Hematopoietic multipotent progenitor cell treated with erythropoietin and hydrocortisone succinate and interleukin-3 and kit ligand, for 4 days (in vitro differentiated cells): ENCODE data around the gene ADAM11.
"Not testable (repeated sequence)": the region's sequence is repeated elsewhere in the genome, so short reads cannot be mapped to it uniquely, and the experiment has no call there.

Experiments used
- DNase-seq: peaks from one replicate; pipeline ENCODE4 v3.0.0-alpha.2; 2015

The ADAM11 gene

GRCh38 chr17:44758414-44759085 lies at the start of gene ADAM11:
ADAM11 (plus strand) TSS chr17:44758988; CDS start chr17:44759200, 212 bp downstream.
- DNase-seq: no peak

- no peak for DNase-seq
Observed at GRCh38 chr17:44719444-44719843, 39.3 kb upstream of the ADAM11 start.

- DNase-seq: no peak
Observed at GRCh38 chr17:44722254-44722653, 36.5 kb upstream of the ADAM11 start.

GRCh38 chr17:44726121-44726520 lies 32.7 kb upstream of the ADAM11 start:
- DNase-seq: not testable (repeated sequence)

GRCh38 chr17:44733753-44734152 lies 25.0 kb upstream of the ADAM11 start:
- DNase-seq: peak; percentile 50

GRCh38 chr17:44734272-44734671 lies 24.5 kb upstream of the ADAM11 start:
- no peak for DNase-seq

- no peak for DNase-seq
Observed at GRCh38 chr17:44736551-44737240, 22.1 kb upstream of the ADAM11 start.

GRCh38 chr17:44738214-44738906 lies 20.4 kb upstream of the ADAM11 start:
- DNase-seq: no peak

GRCh38 chr17:44741316-44741715 lies 17.5 kb upstream of the ADAM11 start:
- no peak for DNase-seq

GRCh38 chr17:44745301-44745700 lies 13.5 kb upstream of the ADAM11 start:
- DNase-seq: no peak

GRCh38 chr17:44745738-44746137 lies 13.1 kb upstream of the ADAM11 start:
- not testable (repeated sequence) for DNase-seq

GRCh38 chr17:44747566-44747965 lies 11.2 kb upstream of the ADAM11 start:
- DNase-seq: peak; percentile 66

GRCh38 chr17:44749076-44749979 lies 9.5 kb upstream of the ADAM11 start:
- no peak for DNase-seq

GRCh38 chr17:44749980-44750318 lies 8.8 kb upstream of the ADAM11 start:
- no peak for DNase-seq

GRCh38 chr17:44751331-44751730 lies 7.5 kb upstream of the ADAM11 start:
- no peak for DNase-seq

- no peak for DNase-seq
Observed at GRCh38 chr17:44751806-44752205, 7.0 kb upstream of the ADAM11 start.

GRCh38 chr17:44752953-44753861 lies 5.6 kb upstream of the ADAM11 start:
- DNase-seq: no peak

GRCh38 chr17:44754276-44754675 lies 4.5 kb upstream of the ADAM11 start:
- no peak for DNase-seq

- not testable (repeated sequence) for DNase-seq
Observed at GRCh38 chr17:44755180-44755579, 3.6 kb upstream of the ADAM11 start.

- DNase-seq: no peak
Observed at GRCh38 chr17:44757045-44757917, 1.5 kb upstream of the ADAM11 start.

GRCh38 chr17:44757918-44758413 lies 822 bp upstream of the ADAM11 start:
- no peak for DNase-seq
